ENCODE measurements around the gene ITGAL. TPM values are rescaled to one million over a fixed set of nuclear protein-coding genes. Genes with fewer than 3 reads are reported as not detected.

Gene ITGAL
- not detected in 2 replicates for total RNA-seq

DNA sequence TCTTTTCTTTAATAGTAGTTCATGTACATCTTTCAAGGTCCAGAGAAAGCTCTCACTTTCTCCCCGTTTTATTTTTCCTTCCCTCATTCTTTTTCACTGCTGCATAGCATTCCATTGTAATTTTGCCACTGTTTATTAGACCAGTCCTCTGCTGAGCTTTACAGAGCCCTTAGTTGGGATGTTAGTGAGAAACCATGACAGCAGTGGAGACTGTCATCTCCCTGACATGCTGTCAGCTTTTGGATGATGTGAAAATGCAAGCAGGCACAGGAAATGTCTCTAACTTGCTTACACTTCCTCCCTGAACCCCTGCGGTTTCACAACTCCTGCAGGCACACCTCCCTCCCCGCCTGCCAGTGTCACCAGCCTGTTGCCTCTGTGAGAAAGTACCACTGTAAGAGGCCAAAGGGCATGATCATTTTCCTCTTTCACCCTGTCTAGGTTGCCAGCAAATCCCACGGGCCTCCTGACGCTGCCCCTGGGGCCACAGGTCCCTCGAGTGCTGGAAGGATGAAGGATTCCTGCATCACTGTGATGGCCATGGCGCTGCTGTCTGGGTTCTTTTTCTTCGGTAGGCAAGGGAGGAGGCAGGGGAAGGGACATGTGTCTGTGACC lies at the start of gene ITGAL:
TSS of gene ITGAL (plus strand) at position 415 of the 615 bp plus-strand sequence. CDS start at position 511, 96 bp downstream.

DNA sequence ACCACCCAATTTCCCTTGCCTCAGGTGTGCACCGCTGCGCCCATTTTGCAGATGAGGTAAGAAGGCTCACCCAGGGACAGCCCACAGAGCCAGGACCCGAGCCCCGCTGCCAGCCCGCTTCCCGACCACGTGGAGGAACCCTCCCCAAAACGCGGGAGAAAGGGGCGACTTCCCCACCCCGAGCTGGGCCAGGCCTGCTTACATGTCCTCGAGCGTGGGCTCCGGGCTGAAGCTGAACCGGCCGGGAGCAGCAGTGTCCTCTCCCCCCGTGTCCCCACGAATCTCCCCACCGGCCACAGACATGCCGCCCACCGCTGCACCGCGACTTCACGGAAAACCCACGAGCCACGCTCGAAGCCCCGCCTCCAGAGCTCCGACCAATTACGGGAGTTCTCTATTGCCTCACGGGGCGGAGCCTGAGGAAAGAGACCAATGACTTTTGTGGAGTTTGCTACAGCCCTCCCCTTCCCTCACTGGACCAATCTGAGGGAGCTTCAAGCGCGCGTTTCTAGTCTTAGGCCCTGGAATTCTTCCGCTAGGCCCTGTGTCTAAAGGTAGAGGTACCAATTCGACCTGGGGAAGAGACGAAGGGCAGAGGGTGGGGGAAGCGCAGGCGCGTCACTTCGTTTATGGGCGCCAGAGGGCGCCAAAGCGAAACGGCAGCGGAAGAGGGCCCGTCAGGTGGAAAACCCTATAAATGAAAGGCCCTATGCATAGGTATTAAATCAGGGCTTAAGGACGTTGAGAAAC lies 42.7 kb upstream of the ITGAL start, which contains the start of gene DCTPP1:
TSS of gene DCTPP1 (minus strand) at position 353 of the 750 bp plus-strand sequence. CDS start at position 303, 50 bp downstream.

DNA sequence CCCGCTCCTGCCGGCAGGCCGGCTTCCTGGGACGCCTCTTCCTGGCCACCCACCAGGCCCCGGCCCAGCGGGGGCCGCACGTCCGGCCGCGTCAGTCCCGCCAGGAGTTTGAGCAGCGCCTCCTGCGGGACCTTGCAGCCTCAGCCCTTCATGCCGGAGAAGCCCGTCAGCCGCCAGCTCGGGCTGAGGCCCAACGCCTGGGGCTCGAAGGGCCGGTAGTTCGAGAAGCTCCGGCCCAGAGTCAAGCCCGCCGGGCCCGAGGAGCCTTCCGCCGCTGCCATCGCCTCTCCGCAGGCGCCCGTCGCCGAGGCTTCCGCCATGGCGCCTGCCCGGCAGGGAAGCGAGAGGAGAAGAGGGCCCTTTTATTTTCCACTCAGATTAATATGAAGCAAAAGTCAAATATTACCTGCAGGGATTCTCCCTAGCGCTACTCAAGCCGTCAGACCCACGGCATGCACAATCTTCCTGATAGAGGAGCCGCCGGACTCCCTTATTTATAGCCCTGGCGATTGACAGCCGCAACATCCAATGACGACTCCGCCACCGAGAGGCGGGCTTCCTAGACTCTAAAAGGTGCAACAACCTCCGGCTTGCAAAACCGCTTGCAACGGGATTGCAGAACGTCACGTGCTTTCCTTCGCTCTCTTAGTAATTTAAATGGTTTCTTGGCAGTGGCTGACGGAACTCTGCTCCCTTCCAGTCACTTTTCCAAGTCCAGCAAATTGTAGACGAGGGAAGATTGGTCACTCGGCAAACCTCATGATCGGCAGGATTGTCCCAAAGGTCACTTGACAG lies 26.9 kb upstream of the ITGAL start, which contains the start of gene SEPHS2:
TSS of gene SEPHS2 (minus strand) at position 467 of the 795 bp plus-strand sequence. CDS start at position 320, 147 bp downstream.

DNA sequence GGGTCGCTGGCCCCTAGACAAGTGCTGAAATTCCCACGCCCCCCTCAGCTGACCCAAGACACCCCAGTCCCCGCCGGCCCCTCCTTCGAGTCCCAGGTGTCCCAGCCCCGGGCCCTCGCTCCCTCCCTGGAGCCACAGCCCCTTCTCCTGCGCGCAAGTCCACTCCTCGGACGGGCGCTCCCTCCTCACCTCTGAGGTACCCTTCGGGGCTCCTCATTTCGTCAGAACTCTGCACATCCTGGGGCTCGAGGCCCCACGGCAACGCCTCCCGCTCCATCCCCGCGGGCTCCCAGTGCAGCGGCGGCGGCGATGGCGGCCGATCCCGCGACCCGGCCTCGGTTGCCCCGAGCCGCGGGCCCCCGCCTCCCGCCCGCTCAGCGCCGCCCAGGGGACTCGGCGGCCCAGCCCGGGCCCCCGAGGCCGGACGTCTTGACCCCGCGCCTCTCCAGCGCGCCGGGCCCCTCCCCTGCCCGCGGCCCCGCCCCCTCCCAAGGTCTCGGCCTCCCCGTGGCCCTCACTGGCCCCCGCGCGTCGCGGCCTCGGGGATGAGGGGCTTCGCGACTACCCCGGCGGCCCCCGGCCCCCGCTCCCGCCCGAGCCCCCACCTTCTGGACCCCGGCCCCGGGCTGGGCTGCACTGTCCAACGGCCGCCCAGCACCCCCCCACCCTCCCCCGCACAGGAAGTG lies 53.7 kb downstream of the ITGAL start, which contains the start of gene ZNF768:
TSS of gene ZNF768 (minus strand) at position 430 of the 686 bp plus-strand sequence. CDS start at position 277, 153 bp downstream.

DNA sequence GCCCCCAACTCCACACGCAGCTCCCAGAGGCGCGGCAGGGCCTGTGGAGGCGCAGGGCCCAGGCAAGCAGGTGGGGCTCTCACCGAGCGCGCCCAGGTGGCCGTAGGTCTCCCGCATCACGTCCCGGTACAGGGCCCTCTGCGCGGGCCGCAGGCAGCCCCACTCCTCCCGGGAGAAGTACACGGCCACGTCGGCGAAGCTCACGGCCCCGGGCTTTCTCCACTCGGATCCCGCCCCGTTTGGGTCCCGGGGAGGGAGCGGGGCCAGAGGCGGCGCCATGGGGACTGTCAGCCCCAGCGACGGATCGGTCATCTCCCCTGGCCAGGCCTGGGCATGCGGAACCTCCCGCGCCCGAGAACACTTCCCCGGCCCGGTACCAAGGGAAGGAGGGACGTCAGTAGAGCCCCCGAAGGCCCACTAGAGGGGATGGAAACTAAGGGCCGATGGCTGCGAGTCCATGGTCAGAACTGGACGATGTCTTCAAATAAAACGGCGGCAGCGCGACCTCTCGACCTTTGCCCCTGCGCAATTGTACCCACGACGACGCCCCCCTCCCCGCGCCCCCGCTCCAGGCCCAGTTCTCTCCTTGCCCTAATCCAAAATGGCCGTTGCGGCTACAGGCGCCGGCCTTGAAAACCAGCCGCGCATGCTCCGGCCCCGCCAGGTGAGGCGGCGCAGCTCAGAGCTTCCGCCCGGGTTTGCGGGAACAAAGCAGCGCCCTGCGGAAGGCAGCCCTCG lies 62.0 kb downstream of the ITGAL start, which contains the start of gene ZNF747:
TSS of gene ZNF747 (minus strand) at position 491 of the 738 bp plus-strand sequence. CDS start at position 312, 179 bp downstream.

DNA sequence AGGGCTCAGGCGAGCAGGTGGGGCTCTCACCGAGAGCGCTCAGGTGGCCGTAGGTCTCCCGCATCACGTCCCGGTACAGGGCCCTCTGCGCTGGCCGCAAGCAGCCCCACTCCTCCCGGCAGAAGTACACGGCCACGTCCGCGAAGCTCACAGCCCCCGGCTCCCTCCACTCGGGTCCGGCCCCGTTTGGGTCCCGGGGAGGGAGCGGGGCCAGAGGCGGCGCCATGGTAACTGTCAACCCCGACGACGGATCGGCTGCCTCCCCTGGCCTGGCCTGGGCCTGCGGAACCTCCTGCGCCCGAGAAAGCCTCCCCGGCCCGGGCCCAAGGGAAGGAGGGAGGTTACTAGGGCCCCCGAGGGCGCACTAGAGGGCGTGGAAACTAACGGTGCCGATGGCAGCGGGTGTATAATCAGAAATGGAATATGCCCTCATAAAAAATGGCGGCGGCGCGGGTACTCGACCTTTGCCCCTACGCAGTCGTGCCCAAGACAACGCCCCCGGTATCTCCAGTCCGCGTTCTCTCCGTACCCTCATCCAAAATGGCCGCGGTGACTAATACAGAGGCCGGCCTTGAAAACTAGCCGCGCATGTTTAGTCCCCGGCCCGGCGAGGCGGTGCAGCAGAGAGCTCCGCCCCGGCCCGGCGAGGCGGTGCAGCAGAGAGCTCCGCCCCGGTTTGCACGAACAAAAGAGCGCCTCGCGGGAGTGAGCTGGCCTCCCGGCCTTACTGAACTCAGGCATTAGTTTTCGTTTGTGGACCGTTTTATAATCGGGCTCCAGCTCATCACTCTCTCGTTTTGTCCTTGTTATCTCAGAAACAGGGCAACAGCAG lies 85.6 kb downstream of the ITGAL start, which contains the start of gene ZNF764:
TSS of gene ZNF764 (minus strand) at position 418 of the 832 bp plus-strand sequence. CDS start at position 226, 192 bp downstream.

DNA sequence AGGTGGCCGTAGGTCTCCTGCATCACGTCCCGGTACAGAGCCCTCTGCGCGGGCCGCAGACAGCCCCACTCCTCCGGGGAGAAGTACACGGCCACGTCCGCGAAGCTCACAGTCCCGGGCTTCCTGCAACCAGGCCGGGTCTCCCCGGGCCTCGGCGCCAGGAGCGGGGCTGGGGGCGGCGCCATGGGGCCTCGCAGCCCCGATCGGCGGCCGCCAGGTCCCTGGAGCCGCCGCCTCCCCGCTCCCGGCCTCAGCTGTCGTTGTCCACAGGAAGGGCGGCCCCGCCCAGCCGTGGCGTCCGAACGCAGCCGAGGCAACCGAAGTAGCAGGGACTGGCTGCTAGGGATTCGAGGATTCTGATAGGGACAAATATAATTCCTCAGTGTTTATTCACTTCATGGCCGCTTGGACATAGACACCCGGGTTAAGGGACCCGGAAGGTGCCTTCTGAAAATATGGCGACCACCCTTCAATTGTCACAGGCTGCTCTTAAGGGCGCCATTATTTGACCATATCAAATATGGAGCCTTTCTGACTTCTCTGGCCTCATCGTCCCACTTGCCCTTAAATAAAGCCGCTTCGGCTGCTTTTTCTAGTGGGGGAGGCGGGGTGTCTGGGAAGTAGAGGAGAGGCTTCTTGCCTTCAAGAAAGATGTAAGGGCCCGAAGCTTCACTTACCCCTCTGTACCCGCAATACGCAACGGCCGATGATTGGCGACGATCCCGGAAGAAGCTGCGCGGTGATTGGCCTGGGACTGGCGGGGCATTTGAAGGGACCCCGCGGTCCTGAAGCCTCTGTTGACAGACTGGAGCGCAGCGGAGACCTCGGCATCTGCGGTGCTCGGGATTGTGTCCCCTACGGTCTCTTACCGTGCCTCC lies 99.1 kb downstream of the ITGAL start, which contains the start of gene ZNF688:
TSS of gene ZNF688 (minus strand) at position 270 of the 878 bp plus-strand sequence. CDS start at position 185, 85 bp downstream.

Other genes with a start within 250 kb of the ITGAL start
- gene NPIPB13, start 224.3 kb upstream of the ITGAL start, total RNA-seq: 0.33 and 0.75 TPM in 2 replicates
- gene CD2BP2, start 117.4 kb upstream of the ITGAL start, total RNA-seq: 37.9 and 41.6 TPM in 2 replicates
- gene TBC1D10B, start 102.2 kb upstream of the ITGAL start, total RNA-seq: 34.7 and 40.4 TPM in 2 replicates
- 0.75 TPM in 1 of 2 replicates, not detected in the other for gene MYL11, start 97.9 kb upstream of the ITGAL start, total RNA-seq
- 0.25 TPM in 1 of 2 replicates, not detected in the other for gene SEPTIN1, start 90.2 kb upstream of the ITGAL start, total RNA-seq
- gene ZNF48, start 77.3 kb upstream of the ITGAL start, total RNA-seq: 6.0 and 8.2 TPM in 2 replicates
- gene ZNF771, start 65.1 kb upstream of the ITGAL start, total RNA-seq: 14.2 and 17.1 TPM in 2 replicates
- 12.9 and 25.0 TPM in 2 replicates for gene DCTPP1, start 42.7 kb upstream of the ITGAL start, total RNA-seq
- 16.5 and 26.6 TPM in 2 replicates for gene SEPHS2, start 26.9 kb upstream of the ITGAL start, total RNA-seq
- gene ZNF768, start 53.8 kb downstream of the ITGAL start, total RNA-seq: 20.3 and 21.6 TPM in 2 replicates
- gene ZNF747, start 62.1 kb downstream of the ITGAL start, total RNA-seq: 6.5 and 10.6 TPM in 2 replicates
- gene ZNF764, start 85.6 kb downstream of the ITGAL start, total RNA-seq: 5.4 and 5.6 TPM in 2 replicates
- 8.9 and 10.3 TPM in 2 replicates for gene ZNF688, start 99.0 kb downstream of the ITGAL start, total RNA-seq
- 7.5 and 12.1 TPM in 2 replicates for gene ZNF785, start 113.0 kb downstream of the ITGAL start, total RNA-seq
- 4.1 and 4.4 TPM in 2 replicates for gene ZNF689, start 137.6 kb downstream of the ITGAL start, total RNA-seq
- gene PRR14, start 178.2 kb downstream of the ITGAL start, total RNA-seq: 4.8 and 5.1 TPM in 2 replicates
- gene FBRS, start 185.7 kb downstream of the ITGAL start, total RNA-seq: 16.8 and 27.6 TPM in 2 replicates
- gene SRCAP, start 226.4 kb downstream of the ITGAL start, total RNA-seq: 25.5 and 30.9 TPM in 2 replicates

Data from uterine smooth muscle cell (primary cell).